GM13977 (cell line): ENCODE measurements around the gene SLC4A8.

Source experiments
- DNase-seq: peaks from one replicate; pipeline ENCODE4 v3.0.0; 2012; ENCODE audit warnings: low spot score
- CTCF ChIP-seq: IDR thresholded peaks from 2 replicates; pipeline ENCODE4 v1.5.1; 2012; ENCODE audit warnings: mild to moderate bottlenecking, control low read depth; ENCODE audit not compliant: insufficient read depth; ENCODE audit errors: extremely low read depth, missing control alignments
- in situ Hi-C: fragments of 300-500 bp; cut with MboI; formaldehyde crosslinking; loops from one replicate; pipeline ENCODE4 v1.12.0; 2022; ENCODE audit warnings: low sequenced_read_pairs, low pct_unique_long_range_greater_than_20kb, mixed read lengths, inconsistent platforms; ENCODE audit not compliant: unreplicated experiment

SLC4A8 gene

GRCh38 chr12:51409846-51410245 lies 14.8 kb upstream of the SLC4A8 start:
- in situ Hi-C loops, result no loop called here
- no peak for DNase-seq
- no peak for TF ChIP-seq CTCF

GRCh38 chr12:51413149-51413548 lies 11.5 kb upstream of the SLC4A8 start:
- in situ Hi-C loops, result no loop called here
- TF ChIP-seq CTCF, result no peak
- DNase-seq, result no peak

DNA sequence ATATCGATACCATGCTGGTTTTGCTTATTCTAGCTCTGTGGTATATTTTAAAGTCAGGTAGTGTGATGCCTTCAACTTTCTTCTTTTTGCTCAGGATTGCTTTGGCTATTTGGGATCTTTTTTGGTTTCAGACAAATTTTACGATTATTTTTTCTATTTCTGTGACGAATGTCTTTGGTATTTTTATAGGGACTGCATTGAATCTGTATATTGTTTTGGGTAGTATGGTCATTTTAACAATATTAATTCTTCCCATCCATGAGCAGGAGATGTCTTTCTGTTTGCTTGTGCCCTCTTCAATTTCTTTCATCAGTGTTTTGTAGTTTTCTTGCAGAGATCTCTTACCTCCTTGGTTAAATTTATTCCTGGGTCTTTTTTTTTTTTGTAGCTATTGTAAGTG lies 10.8 kb upstream of the SLC4A8 start:
- TF ChIP-seq CTCF, result no peak
- in situ Hi-C loops, result no loop called here
- no peak for DNase-seq

DNA sequence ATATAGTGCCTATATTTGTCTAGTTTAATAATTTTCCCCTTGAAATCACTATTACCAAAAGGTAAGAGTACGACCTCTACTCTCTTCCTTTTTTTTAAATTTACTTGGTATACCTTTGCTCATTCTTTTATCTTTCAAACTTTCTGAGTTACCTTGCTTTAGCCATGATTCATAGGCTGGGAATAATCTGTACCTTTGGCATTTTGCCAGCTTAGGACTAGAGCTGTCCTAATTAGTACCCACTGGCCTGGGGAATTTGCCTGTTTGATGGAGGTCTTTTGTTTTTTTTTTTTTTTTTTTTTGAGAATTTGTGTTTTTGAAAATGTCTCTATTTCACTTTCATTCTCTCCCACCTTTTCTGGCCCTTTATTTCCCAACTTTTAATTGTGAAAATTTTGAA lies 8.7 kb upstream of the SLC4A8 start:
- no peak for TF ChIP-seq CTCF
- in situ Hi-C loops, result no loop called here

GRCh38 chr12:51417826-51418225 lies 6.8 kb upstream of the SLC4A8 start:
- no peak for DNase-seq
- in situ Hi-C loops, result no loop called here
- no peak for TF ChIP-seq CTCF

More for the DNA sequence above, 8.7 kb upstream of the SLC4A8 start:
- no peak for DNase-seq

GRCh38 chr12:51419425-51420193 lies 5.0 kb upstream of the SLC4A8 start:
- no peak for TF ChIP-seq CTCF
- in situ Hi-C loops, result loop anchor here (5.0 kb wide), 1 partner anchor 108 kb away; no protein-coding TSS in a partner anchor
- DNase-seq, result no peak
